ENCODE results near the gene PSMG2.

The PSMG2 gene

GRCh38 chr18:12689256-12689850 is 13.5 kb upstream of the PSMG2 start:
- TF ChIP-seq, protein P1, sequence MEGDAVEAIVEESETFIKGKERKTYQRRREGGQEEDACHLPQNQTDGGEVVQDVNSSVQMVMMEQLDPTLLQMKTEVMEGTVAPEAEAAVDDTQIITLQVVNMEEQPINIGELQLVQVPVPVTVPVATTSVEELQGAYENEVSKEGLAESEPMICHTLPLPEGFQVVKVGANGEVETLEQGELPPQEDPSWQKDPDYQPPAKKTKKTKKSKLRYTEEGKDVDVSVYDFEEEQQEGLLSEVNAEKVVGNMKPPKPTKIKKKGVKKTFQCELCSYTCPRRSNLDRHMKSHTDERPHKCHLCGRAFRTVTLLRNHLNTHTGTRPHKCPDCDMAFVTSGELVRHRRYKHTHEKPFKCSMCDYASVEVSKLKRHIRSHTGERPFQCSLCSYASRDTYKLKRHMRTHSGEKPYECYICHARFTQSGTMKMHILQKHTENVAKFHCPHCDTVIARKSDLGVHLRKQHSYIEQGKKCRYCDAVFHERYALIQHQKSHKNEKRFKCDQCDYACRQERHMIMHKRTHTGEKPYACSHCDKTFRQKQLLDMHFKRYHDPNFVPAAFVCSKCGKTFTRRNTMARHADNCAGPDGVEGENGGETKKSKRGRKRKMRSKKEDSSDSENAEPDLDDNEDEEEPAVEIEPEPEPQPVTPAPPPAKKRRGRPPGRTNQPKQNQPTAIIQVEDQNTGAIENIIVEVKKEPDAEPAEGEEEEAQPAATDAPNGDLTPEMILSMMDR (IDR thresholded peaks at IDR 0.05; ENCODE audit: low read depth, low read length) = no peak
- no peaks in the 10 kb centered on the region for H3K4me1 ChIP-seq
- H3K36me3 ChIP-seq = no peaks in the 10 kb centered on the region
- no peak for DNase-seq
- H3K27me3 ChIP-seq = no peaks in the 10 kb centered on the region
- no peaks in the 10 kb centered on the region for H3K9me3 ChIP-seq
- H3K4me3 ChIP-seq (ENCODE audit: low read depth, low read length) = no peak overlapping the region

DNA sequence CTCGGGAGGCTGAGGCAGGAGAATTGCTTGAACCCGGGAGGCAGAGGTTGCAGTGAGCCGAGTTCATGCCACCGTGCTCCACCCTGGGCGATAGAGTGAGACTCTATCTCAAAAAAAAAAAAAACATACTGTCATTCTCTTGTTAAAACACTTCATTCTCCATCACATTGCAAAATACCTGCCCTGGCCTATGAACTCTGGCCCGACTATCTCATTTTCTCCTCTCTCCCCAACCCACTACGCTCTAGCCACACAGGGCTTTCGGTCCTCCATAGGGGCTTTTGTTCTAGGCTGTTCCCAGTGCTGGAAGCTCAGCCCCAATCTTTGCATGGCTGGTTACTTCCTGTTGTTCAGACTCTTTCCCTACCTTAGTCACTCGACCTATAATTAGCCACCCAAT is 10.6 kb upstream of the PSMG2 start:
- Histone ChIP-seq H3K9me3 (no peaks in the 10 kb centered on the region), H3K4me1 (no peaks in the 10 kb centered on the region), H3K4me3 (ENCODE audit: low read depth, low read length) (no peak overlapping the region), H3K27me3 (no peaks in the 10 kb centered on the region), H3K36me3 (no peaks in the 10 kb centered on the region)
- DNase-seq = no peak
- TF ChIP-seq, protein P1 (IDR thresholded peaks at IDR 0.05; ENCODE audit: low read depth, low read length) = no peak

- Histone ChIP-seq H3K36me3 (no peaks in the 10 kb centered on the region), H3K4me3 (ENCODE audit: low read depth, low read length) (no peak overlapping the region), H3K4me1 (no peaks in the 10 kb centered on the region), H3K27me3 (no peaks in the 10 kb centered on the region), H3K9me3 (no peaks in the 10 kb centered on the region)
- TF ChIP-seq, protein P1 (IDR thresholded peaks at IDR 0.05; ENCODE audit: low read depth, low read length) = no peak
- DNase-seq = no peak
Measured at GRCh38 chr18:12694032-12694431, 8.8 kb upstream of the PSMG2 start.

DNA sequence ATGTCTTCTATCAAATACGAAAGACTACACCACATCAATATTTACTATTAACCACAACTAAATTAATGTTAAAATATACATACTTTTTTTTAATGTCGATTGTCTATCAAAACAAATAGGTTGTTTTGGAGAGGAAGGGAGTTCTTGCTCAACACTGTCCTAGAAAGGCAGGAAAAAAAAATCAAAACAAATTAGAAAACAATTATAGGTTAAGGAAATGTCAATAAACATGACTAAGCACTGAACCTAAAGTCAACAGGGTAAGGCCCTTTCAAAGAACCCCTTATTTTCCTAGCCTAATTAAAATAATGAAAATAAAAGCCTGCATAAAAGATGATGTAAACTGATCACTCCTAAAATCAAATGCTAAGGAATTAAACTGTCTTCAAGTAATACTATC is 3.1 kb upstream of the PSMG2 start:
- TF ChIP-seq, protein P1 (IDR thresholded peaks at IDR 0.05; ENCODE audit: low read depth, low read length) = no peak
- H3K4me3 ChIP-seq (ENCODE audit: low read depth, low read length) = no peak overlapping the region
- no peaks in the 10 kb centered on the region for H3K4me1 ChIP-seq
- no peak for DNase-seq
- no peaks in the 10 kb centered on the region; the same call in 1 of the 2 replicates for H3K9me3 ChIP-seq
- H3K36me3 ChIP-seq = peaks cover 2% of the 10 kb centered on the region; the same call in 1 of the 2 replicates
- no peaks in the 10 kb centered on the region for H3K27me3 ChIP-seq

GRCh38 chr18:12701161-12701560 is 1.7 kb upstream of the PSMG2 start:
- Histone ChIP-seq H3K4me1 (no peaks in the 10 kb centered on the region), H3K36me3 (peaks cover 2% of the 10 kb centered on the region; the same call in 1 of the 2 replicates), H3K9me3 (no peaks in the 10 kb centered on the region; the same call in 1 of the 2 replicates), H3K4me3 (ENCODE audit: low read depth, low read length) (peak overlapping the region; percentile 88), H3K27me3 (no peaks in the 10 kb centered on the region)
- DNase-seq = no peak
- TF ChIP-seq, protein P1 (IDR thresholded peaks at IDR 0.05; ENCODE audit: low read depth, low read length) = no peak

GRCh38 chr18:12703096-12703567 is 290 bp downstream of the PSMG2 start:
- DNase-seq = no peak
- TF ChIP-seq, protein P1 (IDR thresholded peaks at IDR 0.05; ENCODE audit: low read depth, low read length) = no peak
- H3K4me1 ChIP-seq = no peaks in the 10 kb centered on the region
- H3K9me3 ChIP-seq = no peaks in the 10 kb centered on the region; the same call in 1 of the 2 replicates
- peak overlapping the region; percentile 88 for H3K4me3 ChIP-seq (ENCODE audit: low read depth, low read length)
- peaks cover 10% of the 10 kb centered on the region for H3K36me3 ChIP-seq
- H3K27me3 ChIP-seq = no peaks in the 10 kb centered on the region
